Peyer's patch (tissue), 4 donors: ENCODE data around the gene NCBP2.

Source experiments
- POLR2A ChIP-seq, 2 donors: fragments of 450-650 bp; IDR thresholded peaks; one replicate each; pipeline ENCODE4 v1.5.1; 2017; ENCODE audit warnings: antibody characterized with exemption in 2 of 2, mild to moderate bottlenecking in 2 of 2, moderate library complexity in 2 of 2
- TF ChIP-seq, protein P1 (sequence below), 6 experiments: fragments of 450-650 bp in 4 of 6; fragments of 200-600 bp in 2 of 6; sonication (generic) in 1 of 6; IDR thresholded peaks; one replicate each; pipeline ENCODE4 v1.5.1; 2017 to 2019; ENCODE audit warnings: antibody characterized with exemption in 6 of 6, mild to moderate bottlenecking in 3 of 6, moderate library complexity in 1 of 6

DNA sequence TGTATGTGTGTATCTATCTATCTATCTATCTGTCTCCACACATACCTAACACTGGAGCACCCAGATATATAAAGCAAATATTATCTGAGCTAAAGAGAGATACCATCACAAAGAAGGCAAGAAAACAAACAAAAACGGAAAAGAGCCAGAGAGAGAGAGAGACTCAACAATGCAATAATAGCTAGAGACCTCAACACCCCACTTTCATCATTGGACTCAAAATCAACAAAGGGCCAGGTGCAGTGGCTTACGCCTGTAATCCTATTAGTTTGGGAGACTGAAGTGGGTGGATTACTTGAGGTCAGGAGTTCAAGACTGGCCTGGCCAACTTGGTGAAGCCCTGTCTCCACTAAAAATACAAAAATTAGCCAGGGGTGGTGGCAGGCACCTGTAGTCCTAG, 23.4 kb downstream of the NCBP2 start:
- TF ChIP-seq, protein P1, sequence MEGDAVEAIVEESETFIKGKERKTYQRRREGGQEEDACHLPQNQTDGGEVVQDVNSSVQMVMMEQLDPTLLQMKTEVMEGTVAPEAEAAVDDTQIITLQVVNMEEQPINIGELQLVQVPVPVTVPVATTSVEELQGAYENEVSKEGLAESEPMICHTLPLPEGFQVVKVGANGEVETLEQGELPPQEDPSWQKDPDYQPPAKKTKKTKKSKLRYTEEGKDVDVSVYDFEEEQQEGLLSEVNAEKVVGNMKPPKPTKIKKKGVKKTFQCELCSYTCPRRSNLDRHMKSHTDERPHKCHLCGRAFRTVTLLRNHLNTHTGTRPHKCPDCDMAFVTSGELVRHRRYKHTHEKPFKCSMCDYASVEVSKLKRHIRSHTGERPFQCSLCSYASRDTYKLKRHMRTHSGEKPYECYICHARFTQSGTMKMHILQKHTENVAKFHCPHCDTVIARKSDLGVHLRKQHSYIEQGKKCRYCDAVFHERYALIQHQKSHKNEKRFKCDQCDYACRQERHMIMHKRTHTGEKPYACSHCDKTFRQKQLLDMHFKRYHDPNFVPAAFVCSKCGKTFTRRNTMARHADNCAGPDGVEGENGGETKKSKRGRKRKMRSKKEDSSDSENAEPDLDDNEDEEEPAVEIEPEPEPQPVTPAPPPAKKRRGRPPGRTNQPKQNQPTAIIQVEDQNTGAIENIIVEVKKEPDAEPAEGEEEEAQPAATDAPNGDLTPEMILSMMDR (IDR thresholded peaks at IDR 0.05): no peak
- no peak for TF ChIP-seq POLR2A (IDR thresholded peaks at IDR 0.05)
